Panc1 (cell line): ENCODE measurements around the gene CORO7.

ENCODE experiments used
- CTCF ChIP-seq: fragments of 450-650 bp; IDR thresholded peaks from 2 replicates; pipeline ENCODE4 v1.5.1; 2017; ENCODE audit warnings: mild to moderate bottlenecking
- SIN3A ChIP-seq: IDR thresholded peaks from 2 replicates; pipeline ENCODE4 v1.6.1; 2012; ENCODE audit warnings: low read depth, mild to moderate bottlenecking, low read length, moderate library complexity, borderline replicate concordance; ENCODE audit not compliant: insufficient read depth

GRCh38 chr16:4375717-4376116 is 40.7 kb downstream of the CORO7 start:
- no peak for TF ChIP-seq CTCF
- no peak for TF ChIP-seq SIN3A
